H1 (cell line): Measurements from ENCODE around the gene GOLGA1. TPM values are rescaled to one million over a fixed set of nuclear protein-coding genes. Genes with fewer than 3 reads are reported as not detected.

Experiments used
- MAFK ChIP-seq: IDR thresholded peaks from 2 replicates; pipeline ENCODE4 v1.6.1; 2012; ENCODE audit warnings: low read depth, mild to moderate bottlenecking, improper control_type of control experiment, low read length
- NANOG ChIP-seq: IDR thresholded peaks from 2 replicates; pipeline ENCODE4 v1.6.1; 2011; ENCODE audit warnings: low read length, low read depth, mild to moderate bottlenecking, inconsistent platforms; ENCODE audit not compliant: insufficient read depth, poor library complexity, severe bottlenecking
- SAP30 ChIP-seq: fragments of 300-600 bp; sonication (generic); IDR thresholded peaks from 2 replicates; pipeline ENCODE4 v1.7.1; 2012; ENCODE audit warnings: low read length, moderate library complexity, mild to moderate bottlenecking, inconsistent platforms; ENCODE audit not compliant: insufficient read depth, insufficient replicate concordance
- ZNF274 ChIP-seq: IDR thresholded peaks from 2 replicates; pipeline ENCODE4 v1.7.0; 2012; ENCODE audit warnings: low read length, borderline replicate concordance; ENCODE audit errors: extremely low read depth
- polyA plus RNA-seq, 7 experiments: library from polyadenylated mRNA; depleted of rRNA in 3 of 7; stranded (reverse) in 5 of 7; unstranded in 2 of 7; fragments of >200 nt in 5 of 7; fragments of 200-250 nt in 2 of 7; gene quantifications; 1 replicate in 5 of 7; 2 replicates in 1 of 7; 4 replicates in 1 of 7; pipeline versions ENCODE4 v1.2.1 to v1.2.3, GENCODE V29; 2011 to 2013; ENCODE audit warnings: missing spikeins in 2 of 7, mixed read lengths in 2 of 7
- total RNA-seq: library from RNA; stranded (reverse); fragmentation: NEBNext Ultra II Directional; extraction: Animal tissue kit (Norgen Biotek cat#: 25700); gene quantifications from 2 replicates; pipeline ENCODE4 v1.2.1, GENCODE V29; 2021

GOLGA1 gene
- total and polyA plus RNA-seq, 2 of the 8 experiments (the other 6 are each of a cell fraction or from before 2014, with no cell fraction given) = 4.8 to 6.5 TPM

DNA sequence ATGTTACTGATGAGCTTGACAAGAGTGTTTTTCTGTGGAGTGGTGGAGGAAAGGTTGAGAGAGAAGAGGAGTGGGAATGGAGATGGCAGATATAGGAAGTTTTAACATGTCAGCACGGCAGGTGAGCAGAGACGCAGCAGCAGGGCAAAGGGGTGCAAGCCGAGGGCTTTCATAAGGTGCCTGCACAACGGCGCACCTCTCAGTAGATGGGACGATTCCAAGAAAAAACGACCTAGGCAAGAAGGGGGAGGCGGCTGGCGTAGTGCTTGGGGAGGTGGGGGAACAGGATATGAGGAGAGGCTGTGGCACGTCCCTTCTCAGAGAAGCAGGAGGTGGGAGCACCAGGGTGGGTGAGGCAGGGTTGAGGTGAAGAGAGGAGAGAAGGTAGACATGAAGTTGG, 54.4 kb downstream of the GOLGA1 start (continued):
- no peak for TF ChIP-seq NANOG
- TF ChIP-seq SAP30 = no peak
- TF ChIP-seq MAFK = no peak
- TF ChIP-seq ZNF274 = no peak
